ENCODE measurements around the gene ABCG5. TPM values are rescaled to one million over a fixed set of nuclear protein-coding genes. Genes with fewer than 3 reads are reported as not detected.
A peak's percentile ranks its signal among the peaks of the same experiment; 100 is the strongest.

The ABCG5 gene
- total RNA-seq, 1 donor from 2014 or later, result not detected

DNA sequence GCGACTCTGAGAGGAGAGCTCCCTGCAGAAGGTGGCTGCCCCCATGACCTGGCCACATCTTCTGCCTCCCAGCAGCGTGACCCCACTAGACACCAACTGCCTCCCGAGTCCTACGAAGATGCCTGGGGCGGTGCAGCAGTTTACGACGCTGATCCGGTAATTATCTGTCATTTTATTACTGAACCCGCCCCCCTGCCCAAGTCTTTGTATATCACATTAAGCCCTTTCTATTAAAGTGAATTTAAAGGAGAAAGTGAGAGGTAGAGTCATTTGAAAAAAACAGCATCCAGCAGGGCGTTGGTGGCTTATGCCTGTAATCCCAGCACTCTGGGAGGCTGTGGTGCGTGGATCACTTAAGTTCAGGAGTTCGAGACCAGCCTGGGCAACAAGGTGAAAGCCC is 33.5 kb upstream of the ABCG5 start:
- no peak for DNase-seq (ENCODE audit: low read depth)
- FAIRE-seq, result no peak

DNA sequence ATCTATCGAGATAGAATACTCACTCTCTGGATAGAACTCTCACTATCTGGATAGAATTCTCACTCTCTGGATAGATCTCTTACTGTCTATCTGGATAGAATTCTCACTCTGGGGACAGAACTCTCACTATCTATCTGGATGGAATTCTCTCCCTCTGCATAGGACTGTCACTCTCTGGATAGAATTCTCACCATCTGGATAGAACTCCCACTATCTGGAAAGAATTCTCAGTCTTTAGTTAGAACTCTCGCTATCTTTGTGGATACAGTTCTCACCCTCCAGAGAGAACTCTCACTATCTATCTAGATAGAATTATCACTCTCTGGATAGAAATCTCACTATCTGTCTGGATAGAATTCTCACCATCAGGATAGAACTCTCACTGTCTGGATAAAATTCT is 16.7 kb upstream of the ABCG5 start:
- H3K27me3 ChIP-seq (ENCODE audit: control insufficient read depth, insufficient read depth, low read length), result peaks cover 6% of the 10 kb centered on the region
- DNase-seq (ENCODE audit: low read depth) (no peak), FAIRE-seq (peak; percentile 50)
- H3K4me3 ChIP-seq (ENCODE audit: low read depth, low read length), result no peak overlapping the region
- TF ChIP-seq, protein P1, sequence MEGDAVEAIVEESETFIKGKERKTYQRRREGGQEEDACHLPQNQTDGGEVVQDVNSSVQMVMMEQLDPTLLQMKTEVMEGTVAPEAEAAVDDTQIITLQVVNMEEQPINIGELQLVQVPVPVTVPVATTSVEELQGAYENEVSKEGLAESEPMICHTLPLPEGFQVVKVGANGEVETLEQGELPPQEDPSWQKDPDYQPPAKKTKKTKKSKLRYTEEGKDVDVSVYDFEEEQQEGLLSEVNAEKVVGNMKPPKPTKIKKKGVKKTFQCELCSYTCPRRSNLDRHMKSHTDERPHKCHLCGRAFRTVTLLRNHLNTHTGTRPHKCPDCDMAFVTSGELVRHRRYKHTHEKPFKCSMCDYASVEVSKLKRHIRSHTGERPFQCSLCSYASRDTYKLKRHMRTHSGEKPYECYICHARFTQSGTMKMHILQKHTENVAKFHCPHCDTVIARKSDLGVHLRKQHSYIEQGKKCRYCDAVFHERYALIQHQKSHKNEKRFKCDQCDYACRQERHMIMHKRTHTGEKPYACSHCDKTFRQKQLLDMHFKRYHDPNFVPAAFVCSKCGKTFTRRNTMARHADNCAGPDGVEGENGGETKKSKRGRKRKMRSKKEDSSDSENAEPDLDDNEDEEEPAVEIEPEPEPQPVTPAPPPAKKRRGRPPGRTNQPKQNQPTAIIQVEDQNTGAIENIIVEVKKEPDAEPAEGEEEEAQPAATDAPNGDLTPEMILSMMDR (IDR thresholded peaks at IDR 0.05; ENCODE audit: insufficient read depth, low read length, severe bottlenecking), result no peak
- no peaks in the 10 kb centered on the region for H3K36me3 ChIP-seq (ENCODE audit: control insufficient read depth, insufficient read depth, low read length)

More for the DNA sequence above, 33.5 kb upstream of the ABCG5 start:
- Histone ChIP-seq H3K4me3 (ENCODE audit: low read depth, low read length) (no peak overlapping the region), H3K36me3 (ENCODE audit: control insufficient read depth, insufficient read depth, low read length) (no peaks in the 10 kb centered on the region), H3K27me3 (ENCODE audit: control insufficient read depth, insufficient read depth, low read length) (no peaks in the 10 kb centered on the region)
- TF ChIP-seq, protein P1 (IDR thresholded peaks at IDR 0.05; ENCODE audit: insufficient read depth, low read length, severe bottlenecking), result no peak

DNA sequence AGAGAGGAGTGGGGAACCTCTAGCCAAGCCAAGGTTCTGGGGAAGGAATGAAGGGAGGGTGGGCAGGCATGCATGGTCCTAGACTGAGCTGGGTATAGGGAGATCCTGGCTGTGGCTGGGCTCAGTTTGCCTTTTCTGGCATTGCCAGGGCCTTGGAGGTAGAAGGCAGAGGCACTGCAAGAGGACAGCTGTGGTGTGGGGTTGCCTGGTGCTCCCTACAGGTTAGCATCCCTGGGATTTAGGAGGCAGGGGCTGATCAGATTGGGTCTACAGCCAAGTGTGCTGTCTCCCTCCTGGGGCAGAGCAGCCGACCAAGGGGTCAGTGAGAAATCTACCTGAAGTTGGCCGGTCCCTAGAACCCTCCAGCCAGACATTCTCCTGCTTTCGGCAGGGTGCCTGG is 16.0 kb upstream of the ABCG5 start:
- FAIRE-seq, result no peak
- H3K27me3 ChIP-seq (ENCODE audit: control insufficient read depth, insufficient read depth, low read length), result peaks cover 6% of the 10 kb centered on the region
- no peaks in the 10 kb centered on the region for H3K36me3 ChIP-seq (ENCODE audit: control insufficient read depth, insufficient read depth, low read length)
- no peak for DNase-seq (ENCODE audit: low read depth)
- no peak overlapping the region for H3K4me3 ChIP-seq (ENCODE audit: low read depth, low read length)
- TF ChIP-seq, protein P1 (IDR thresholded peaks at IDR 0.05; ENCODE audit: insufficient read depth, low read length, severe bottlenecking), result no peak

DNA sequence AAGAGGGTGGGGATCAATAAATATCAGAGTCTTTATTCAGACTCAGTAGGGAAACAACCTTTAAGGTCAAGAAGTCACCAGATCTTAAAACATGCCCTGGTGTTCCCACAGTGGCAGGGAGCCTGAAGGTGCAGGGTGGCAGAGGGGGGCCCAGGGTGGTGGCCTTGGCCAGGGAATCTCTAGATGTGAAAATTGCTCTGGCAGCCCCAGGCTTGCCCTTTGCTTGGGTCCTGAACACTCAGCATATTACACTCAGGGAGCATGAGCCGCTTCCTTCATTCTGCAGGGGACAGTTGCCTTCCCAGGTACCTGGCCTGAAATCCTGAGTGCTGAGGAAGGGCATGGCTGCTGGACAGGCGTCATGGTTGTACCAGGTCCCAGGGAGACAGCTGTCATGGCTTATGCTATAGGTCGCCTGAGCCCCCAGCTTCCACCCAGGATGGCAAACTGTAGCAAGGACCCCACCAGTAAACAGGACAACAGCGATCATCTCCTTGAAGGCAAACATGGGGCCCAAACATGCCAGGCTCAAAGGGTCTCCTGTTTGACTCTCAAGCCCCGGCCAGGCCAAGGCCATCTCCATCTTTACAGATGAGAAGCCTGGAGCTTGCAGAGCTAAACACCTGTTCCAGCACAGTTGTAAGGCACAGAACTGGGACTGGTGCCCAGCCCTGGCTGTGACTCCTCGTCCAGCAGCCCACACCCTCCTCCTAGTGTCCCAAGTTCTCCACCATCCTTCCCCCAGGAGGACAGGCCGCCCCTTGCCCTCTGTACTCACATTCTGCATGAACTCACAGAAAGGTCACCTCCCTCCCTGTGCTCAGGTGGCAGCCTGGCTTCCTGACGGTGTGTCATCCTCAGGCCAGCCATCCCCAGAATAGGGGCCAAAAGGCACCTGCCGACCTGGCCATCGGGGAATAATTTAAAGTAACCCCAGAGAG is 14.8 kb upstream of the ABCG5 start:
- no peak for FAIRE-seq
- TF ChIP-seq, protein P1 (IDR thresholded peaks at IDR 0.05; ENCODE audit: insufficient read depth, low read length, severe bottlenecking), result no peak
- Histone ChIP-seq H3K36me3 (ENCODE audit: control insufficient read depth, insufficient read depth, low read length) (no peaks in the 10 kb centered on the region), H3K27me3 (ENCODE audit: control insufficient read depth, insufficient read depth, low read length) (peaks cover 6% of the 10 kb centered on the region), H3K4me3 (ENCODE audit: low read depth, low read length) (no peak overlapping the region)
- no peak for DNase-seq (ENCODE audit: low read depth)

DNA sequence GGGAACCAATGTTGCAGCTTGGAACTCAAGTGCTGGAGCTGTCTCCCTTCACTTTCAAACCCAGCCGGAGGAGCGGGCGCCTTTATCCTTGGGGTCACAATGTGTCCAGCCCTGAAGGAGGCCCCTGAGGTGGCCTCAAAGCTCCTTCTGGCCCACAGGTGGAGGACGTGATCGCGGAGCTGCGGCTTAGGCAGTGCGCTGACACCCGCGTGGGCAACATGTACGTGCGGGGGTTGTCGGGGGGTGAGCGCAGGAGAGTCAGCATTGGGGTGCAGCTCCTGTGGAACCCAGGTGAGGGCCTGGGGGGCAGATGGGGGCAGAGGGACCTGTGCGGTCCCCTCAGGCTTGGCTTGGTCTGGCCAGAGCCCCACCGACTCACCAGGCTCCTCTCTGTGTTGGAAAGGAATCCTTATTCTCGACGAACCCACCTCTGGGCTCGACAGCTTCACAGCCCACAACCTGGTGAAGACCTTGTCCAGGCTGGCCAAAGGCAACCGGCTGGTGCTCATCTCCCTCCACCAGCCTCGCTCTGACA is 13.6 kb upstream of the ABCG5 start:
- Histone ChIP-seq H3K36me3 (ENCODE audit: control insufficient read depth, insufficient read depth, low read length) (no peaks in the 10 kb centered on the region), H3K27me3 (ENCODE audit: control insufficient read depth, insufficient read depth, low read length) (peaks cover 3% of the 10 kb centered on the region), H3K4me3 (ENCODE audit: low read depth, low read length) (no peak overlapping the region)
- DNase-seq (ENCODE audit: low read depth) (no peak), FAIRE-seq (no peak)
- TF ChIP-seq, protein P1 (IDR thresholded peaks at IDR 0.05; ENCODE audit: insufficient read depth, low read length, severe bottlenecking), result no peak
